Endothelial cell (in vitro differentiated cells): ENCODE data around the gene PRKG1. TPM values are rescaled to one million over a fixed set of nuclear protein-coding genes. Genes with fewer than 3 reads are reported as not detected.

Experiments used
- DNase-seq: peaks from one replicate; pipeline ENCODE4 v3.0.0; 2021; ENCODE audit warnings: low spot score
- H3K27ac Mint-ChIP-seq: one replicate; pipeline ENCODE4 v1.8.0; 2021; ENCODE audit warnings: mixed read lengths, inconsistent platforms; ENCODE audit not compliant: unreplicated experiment
- H3K27me3 Mint-ChIP-seq: one replicate; pipeline ENCODE4 v1.8.0; 2021; ENCODE audit warnings: mild to moderate bottlenecking, moderate library complexity, mixed read lengths, inconsistent platforms; ENCODE audit not compliant: unreplicated experiment
- H3K36me3 Mint-ChIP-seq: one replicate; pipeline ENCODE4 v1.8.0; 2021; ENCODE audit warnings: mild to moderate bottlenecking, low read depth, mixed read lengths, inconsistent platforms; ENCODE audit not compliant: unreplicated experiment
- H3K4me1 Mint-ChIP-seq: one replicate; pipeline ENCODE4 v1.8.0; 2021; ENCODE audit warnings: mild to moderate bottlenecking, mixed read lengths, inconsistent platforms; ENCODE audit not compliant: unreplicated experiment
- H3K4me3 Mint-ChIP-seq: one replicate; pipeline ENCODE4 v1.8.0; 2021; ENCODE audit warnings: mild to moderate bottlenecking, mixed read lengths, inconsistent platforms; ENCODE audit not compliant: unreplicated experiment
- H3K9me3 Mint-ChIP-seq: one replicate; pipeline ENCODE4 v1.8.0; 2021; ENCODE audit warnings: mixed read lengths, inconsistent platforms; ENCODE audit not compliant: unreplicated experiment
- CTCF ChIP-seq: fragments of 200-600 bp; sonication (generic); IDR thresholded peaks from one replicate; pipeline ENCODE4 v1.5.0; 2021; ENCODE audit warnings: antibody characterized with exemption; ENCODE audit not compliant: unreplicated experiment
- total RNA-seq: library from RNA; stranded (reverse); fragmentation: NEBNext Ultra II Directional; extraction: Animal tissue kit (Norgen Biotek cat#: 25700); gene quantifications from one replicate; pipeline ENCODE4 v1.2.1, GENCODE V29; 2021; ENCODE audit not compliant: unreplicated experiment

PRKG1 gene
- total RNA-seq, 1 donor from 2014 or later: 10.7 TPM

- DNase-seq: no peak
- Mint-ChIP-seq H3K4me1 (no peaks in the 10 kb centered on the region), H3K36me3 (no peaks in the 10 kb centered on the region), H3K27ac (no peak overlapping the region), H3K27me3 (no peaks in the 10 kb centered on the region), H3K4me3 (no peak overlapping the region), H3K9me3 (no peaks in the 10 kb centered on the region)
- TF ChIP-seq CTCF: no peak
These were observed 109.5 kb downstream of the PRKG1 start for GRCh38 chr10:51183783-51184182.

GRCh38 chr10:51186361-51186760 lies 112.1 kb downstream of the PRKG1 start:
- Mint-ChIP-seq H3K27ac (no peak overlapping the region), H3K9me3 (no peaks in the 10 kb centered on the region)

GRCh38 chr10:51188008-51188407 lies 113.7 kb downstream of the PRKG1 start:
- TF ChIP-seq CTCF: no peak
- Mint-ChIP-seq H3K36me3 (no peaks in the 10 kb centered on the region), H3K4me1 (no peaks in the 10 kb centered on the region), H3K27ac (no peak overlapping the region), H3K4me3 (no peak overlapping the region), H3K27me3 (no peaks in the 10 kb centered on the region), H3K9me3 (no peaks in the 10 kb centered on the region)
- no peak for DNase-seq

More at GRCh38 chr10:51186361-51186760, 112.1 kb downstream of the PRKG1 start:
- no peaks in the 10 kb centered on the region for H3K27me3 Mint-ChIP-seq
- TF ChIP-seq CTCF: no peak
- no peaks in the 10 kb centered on the region for H3K4me1 Mint-ChIP-seq
- no peaks in the 10 kb centered on the region for H3K36me3 Mint-ChIP-seq
- no peak overlapping the region for H3K4me3 Mint-ChIP-seq
- DNase-seq: no peak

- no peak for DNase-seq
- no peaks in the 10 kb centered on the region for H3K9me3 Mint-ChIP-seq
- no peaks in the 10 kb centered on the region for H3K27me3 Mint-ChIP-seq
- H3K4me3 Mint-ChIP-seq: no peak overlapping the region
- no peak for TF ChIP-seq CTCF
- H3K36me3 Mint-ChIP-seq: no peaks in the 10 kb centered on the region
- H3K4me1 Mint-ChIP-seq: no peaks in the 10 kb centered on the region
- no peak overlapping the region for H3K27ac Mint-ChIP-seq
These were observed 114.6 kb downstream of the PRKG1 start for GRCh38 chr10:51188866-51189265.

GRCh38 chr10:51196508-51197175 lies 122.4 kb downstream of the PRKG1 start:
- Mint-ChIP-seq H3K9me3 (no peaks in the 10 kb centered on the region), H3K27me3 (no peaks in the 10 kb centered on the region), H3K4me3 (no peak overlapping the region), H3K4me1 (no peaks in the 10 kb centered on the region), H3K36me3 (no peaks in the 10 kb centered on the region), H3K27ac (no peak overlapping the region)
- no peak for DNase-seq
- no peak for TF ChIP-seq CTCF
